ENCODE measurements around the gene BPIFB1. TPM values are rescaled to one million over a fixed set of nuclear protein-coding genes. Genes with fewer than 3 reads are reported as not detected.

The BPIFB1 gene
- total and polyA plus RNA-seq, 2 of the 8 experiments (the other 6 are each of a cell fraction or from before 2014, with no cell fraction given): not detected

DNA sequence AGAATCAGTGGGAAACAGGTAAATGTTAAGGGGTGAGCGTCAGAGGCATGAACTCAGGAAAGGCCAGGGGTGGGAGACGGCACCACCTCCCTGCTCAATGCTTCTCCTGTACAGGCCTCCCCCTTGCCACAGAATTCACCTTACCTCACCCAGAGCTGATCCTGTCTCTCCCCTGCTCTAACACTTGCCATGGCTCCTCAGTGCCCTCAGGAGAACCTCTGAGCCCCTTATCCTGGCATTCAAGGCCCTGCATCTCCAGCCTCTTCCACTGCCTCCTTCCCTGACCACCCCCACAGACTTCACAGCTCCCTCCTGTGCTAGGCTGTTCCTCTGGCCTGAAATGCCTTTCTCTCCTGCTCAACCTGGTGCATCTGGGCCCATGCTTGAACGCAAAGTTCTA is 33.9 kb downstream of the BPIFB1 start (continued):
- no peak for TF ChIP-seq SUZ12 (IDR thresholded peaks at IDR 0.05; ENCODE audit: low read length)

Data from H1 (cell line).